HepG2 (cell line): ENCODE measurements around the gene VEPH1. TPM values are rescaled to one million over a fixed set of nuclear protein-coding genes. Genes with fewer than 3 reads are reported as not detected.

Experiments
- ATAC-seq: fragments of 200-7000 bp; cut with Tn5 transposase; 3 replicates; pipeline ENCODE4 v1.9.1; 2020; ENCODE audit warnings: mild to moderate bottlenecking, moderate library complexity
- BruUV-seq: library from RNA; stranded (reverse); fragments of 400-500 nt; replicated peaks from 2 replicates; lab custom pipeline; 2021; lab: Mats Ljungman, UMichigan
- CTCF ChIA-PET: fragments of 300-600 bp; formaldehyde crosslinking; extraction: SDS; loops from one replicate; lab custom pipeline; 2021; ENCODE audit warnings: low total read pairs, inconsistent platforms, low intra/inter-chr PET ratio; lab: Yijun Ruan, JAX
- POLR2A ChIA-PET: fragments of 350-600 bp; sonication (Branson Sonifier 250); formaldehyde crosslinking; loops from one replicate; lab custom pipeline; 2020; ENCODE audit warnings: antibody characterized with exemption, inconsistent platforms; lab: Yijun Ruan, JAX
- DNase-seq: peaks from one replicate; pipeline ENCODE4 v3.0.0-alpha.2; 2015; ENCODE audit warnings: low spot score
- FAIRE-seq: peaks from 3 replicates; lab custom pipeline; 2011; peaks lifted over from hg19 to GRCh38; lab: Jason Lieb, UNC
- H2AFZ ChIP-seq: one replicate; pipeline ENCODE4 v1.6.1; 2011; ENCODE audit warnings: low read length, inconsistent platforms
- H3K27ac ChIP-seq: fragments of 300-600 bp; 3 replicates; pipeline ENCODE4 v1.8.0; 2011; ENCODE audit warnings: mixed run types, mild to moderate bottlenecking, mixed read lengths, low read length, inconsistent platforms; ENCODE audit not compliant: insufficient read depth; ENCODE audit errors: extremely low read length
- H3K27me3 ChIP-seq, 2 experiments: fragments of 200-600 bp in 1 of 2; 2 replicates in 1 of 2; 3 replicates in 1 of 2; pipeline versions ENCODE4 v1.6.0 to v1.8.0; 2011; ENCODE audit warnings: low read length in 2 of 2, mild to moderate bottlenecking in 2 of 2, moderate library complexity in 2 of 2, inconsistent platforms in 1 of 2; ENCODE audit not compliant: insufficient read depth in 2 of 2, control insufficient read depth in 1 of 2
- H3K36me3 ChIP-seq, 2 experiments: fragments of 200-600 bp in 1 of 2; replicated peaks in 1 of 2; 2 replicates in 1 of 2; 3 replicates in 1 of 2; pipeline versions ENCODE4 v1.5.1 to v1.8.0; 2011; ENCODE audit warnings: low read length in 2 of 2, inconsistent platforms in 1 of 2; ENCODE audit not compliant: insufficient read depth in 2 of 2, control insufficient read depth in 1 of 2
- H3K4me1 ChIP-seq: 2 replicates; pipeline ENCODE4 v1.5.1; 2012; ENCODE audit warnings: low read length, inconsistent platforms; ENCODE audit not compliant: insufficient read depth
- H3K4me2 ChIP-seq: 2 replicates; pipeline ENCODE4 v1.6.0; 2011; ENCODE audit warnings: low read depth, low read length, inconsistent platforms
- H3K4me3 ChIP-seq, 3 experiments: fragments of 200-600 bp in 1 of 3; sonication (generic), shearing (Covaris generic) in 1 of 3; replicated peaks in 1 of 3; 2 replicates each; pipeline ENCODE4 v1.5.1; 2011 to 2016; ENCODE audit warnings: low read length in 3 of 3, inconsistent platforms in 2 of 3, low read depth in 2 of 3, mild to moderate bottlenecking in 2 of 3, control low read depth in 1 of 3, mixed read lengths in 1 of 3; ENCODE audit not compliant: insufficient read depth in 1 of 3
- H3K79me2 ChIP-seq: one replicate; pipeline ENCODE4 v1.6.1; 2011; ENCODE audit warnings: low read length, inconsistent platforms; ENCODE audit not compliant: insufficient read depth
- H3K9ac ChIP-seq: 2 replicates; pipeline ENCODE4 v1.6.0; 2011; ENCODE audit warnings: mild to moderate bottlenecking, low read depth, low read length, inconsistent platforms; ENCODE audit not compliant: insufficient read depth
- H3K9me3 ChIP-seq: 2 replicates; pipeline ENCODE4 v1.5.1; 2012; ENCODE audit warnings: mild to moderate bottlenecking, low read length
- H4K20me1 ChIP-seq: 2 replicates; pipeline ENCODE4 v1.6.0; 2011; ENCODE audit warnings: inconsistent platforms, mild to moderate bottlenecking, low read length, moderate library complexity; ENCODE audit not compliant: insufficient read depth
- BHLHE40 ChIP-seq: IDR thresholded peaks from 2 replicates; pipeline ENCODE4 v1.6.1; 2011; ENCODE audit warnings: low read length, improper control_type of control experiment
- KAT8 ChIP-seq: IDR thresholded peaks from 2 replicates; pipeline ENCODE4 v1.6.1; 2016; ENCODE audit warnings: missing genetic modification reagents, missing compliant biosample characterization
- PHB2 ChIP-seq: fragments of 450-650 bp; IDR thresholded peaks from 2 replicates; pipeline ENCODE4 v1.6.1; 2018; ENCODE audit not compliant: partially characterized antibody
- TBP ChIP-seq: sonication (generic); formaldehyde crosslinking; IDR thresholded peaks from 2 replicates; pipeline ENCODE4 v1.5.0; 2020; ENCODE audit warnings: missing genetic modification reagents
- ZFY ChIP-seq: sonication (generic); formaldehyde crosslinking; IDR thresholded peaks from 2 replicates; pipeline ENCODE4 v1.4.0; 2020; ENCODE audit warnings: missing genetic modification reagents
- ZNF430 ChIP-seq: sonication (generic); formaldehyde crosslinking; IDR thresholded peaks from 2 replicates; pipeline ENCODE4 v1.9.0; 2021; ENCODE audit warnings: mild to moderate bottlenecking, missing genetic modification reagents
- ZNF746 ChIP-seq: sonication (generic); formaldehyde crosslinking; IDR thresholded peaks from 2 replicates; pipeline ENCODE4 v1.8.0; 2022; ENCODE audit warnings: mild to moderate bottlenecking, missing genetic modification reagents
- WGBS: methylation state at CpG from one replicate; pipeline ENCODE4 v1.1.6; 2017; ENCODE audit warnings: low lambda C conversion rate; 5-methylcytosine and 5-hydroxymethylcytosine counted together
- in situ Hi-C: cut with HindIII; loops from 2 replicates; pipeline ENCODE4 v1.10.0; 2017; ENCODE audit warnings: low pct_unique_long_range_greater_than_20kb; ENCODE audit not compliant: extremely low pct_ligation_motif_present
- intact Hi-C: fragments of 100-400 bp; cut with micrococcal nuclease; formaldehyde crosslinking; loops from one replicate; pipeline ENCODE4 v1.10.0; 2022; ENCODE audit not compliant: unreplicated experiment
- polyA plus RNA-seq, 8 experiments: library from polyadenylated mRNA; depleted of rRNA in 3 of 8; stranded (reverse) in 7 of 8; unstranded in 1 of 8; fragments of >200 nt; fragmentation: Illumina TruSeq in 4 of 8; extraction: Trizol in 4 of 8; gene quantifications; 2 replicates each; pipeline versions ENCODE4 v1.2.1 to v1.2.3, GENCODE V29; 2011 to 2016; ENCODE audit warnings: low read depth in 4 of 8, missing spikeins in 1 of 8, mixed read lengths in 1 of 8; ENCODE audit not compliant: insufficient read depth in 1 of 8
- total RNA-seq, 5 experiments: library from RNA; depleted of rRNA; stranded (reverse); fragments of >200 nt; fragmentation: Illumina TruSeq; extraction: Trizol; gene quantifications; 2 replicates each; pipeline ENCODE4 v1.2.3, GENCODE V29; 2016; ENCODE audit warnings: low read depth in 1 of 5
- TF ChIP-seq, protein P1 (sequence below): sonication (generic); formaldehyde crosslinking; IDR thresholded peaks from 2 replicates; pipeline ENCODE4 v1.4.0; 2020; ENCODE audit warnings: missing genetic modification reagents, borderline replicate concordance
- TF ChIP-seq, protein P2 (sequence below): IDR thresholded peaks from 2 replicates; pipeline ENCODE4 v1.6.1; 2012; ENCODE audit warnings: low read depth, low read length, improper control_type of control experiment

The VEPH1 gene
- total and polyA plus RNA-seq, 2 of the 13 experiments (the other 11 are each of a cell fraction or from before 2014, with no cell fraction given): not detected

DNA sequence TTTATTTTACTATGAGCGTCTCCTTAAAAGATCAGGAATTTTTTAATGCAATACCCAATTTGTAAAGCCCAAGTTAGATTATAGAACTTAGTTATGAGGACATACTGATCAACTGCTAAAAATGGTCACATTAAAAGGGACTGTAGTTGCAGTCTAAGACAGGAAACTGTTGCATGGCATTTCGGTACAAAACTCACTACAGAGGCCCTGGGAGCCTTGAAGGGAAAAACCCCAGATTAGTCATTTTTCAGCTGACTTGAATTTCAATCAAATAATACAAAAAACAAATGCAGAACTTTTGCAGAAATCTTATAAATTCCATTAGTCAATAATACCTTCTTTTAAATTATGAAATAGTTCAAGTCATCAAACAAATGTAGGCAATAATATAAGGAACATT is 73.5 kb downstream of the VEPH1 start:
- no peak for DNase-seq
- Histone ChIP-seq H3K9ac (no peak overlapping the region), H3K27ac (no peak overlapping the region), H3K36me3 (no peaks in the 10 kb centered on the region), H4K20me1 (no peaks in the 10 kb centered on the region), H3K4me1 (no peaks in the 10 kb centered on the region), H3K27me3 (no peaks in the 10 kb centered on the region), H3K4me3 (no peak overlapping the region), H3K9me3 (no peaks in the 10 kb centered on the region), H3K4me2 (no peak overlapping the region), H3K79me2 (no peaks in the 10 kb centered on the region), H2AFZ (no peak overlapping the region)
- no peak for FAIRE-seq
- intact Hi-C loops (no loop called here), in situ Hi-C loops (no loop called here)
- no peak for ATAC-seq
- POLR2A ChIA-PET: no interaction called here
- BruUV-seq: no TSS peak
- TF ChIP-seq, protein P1, sequence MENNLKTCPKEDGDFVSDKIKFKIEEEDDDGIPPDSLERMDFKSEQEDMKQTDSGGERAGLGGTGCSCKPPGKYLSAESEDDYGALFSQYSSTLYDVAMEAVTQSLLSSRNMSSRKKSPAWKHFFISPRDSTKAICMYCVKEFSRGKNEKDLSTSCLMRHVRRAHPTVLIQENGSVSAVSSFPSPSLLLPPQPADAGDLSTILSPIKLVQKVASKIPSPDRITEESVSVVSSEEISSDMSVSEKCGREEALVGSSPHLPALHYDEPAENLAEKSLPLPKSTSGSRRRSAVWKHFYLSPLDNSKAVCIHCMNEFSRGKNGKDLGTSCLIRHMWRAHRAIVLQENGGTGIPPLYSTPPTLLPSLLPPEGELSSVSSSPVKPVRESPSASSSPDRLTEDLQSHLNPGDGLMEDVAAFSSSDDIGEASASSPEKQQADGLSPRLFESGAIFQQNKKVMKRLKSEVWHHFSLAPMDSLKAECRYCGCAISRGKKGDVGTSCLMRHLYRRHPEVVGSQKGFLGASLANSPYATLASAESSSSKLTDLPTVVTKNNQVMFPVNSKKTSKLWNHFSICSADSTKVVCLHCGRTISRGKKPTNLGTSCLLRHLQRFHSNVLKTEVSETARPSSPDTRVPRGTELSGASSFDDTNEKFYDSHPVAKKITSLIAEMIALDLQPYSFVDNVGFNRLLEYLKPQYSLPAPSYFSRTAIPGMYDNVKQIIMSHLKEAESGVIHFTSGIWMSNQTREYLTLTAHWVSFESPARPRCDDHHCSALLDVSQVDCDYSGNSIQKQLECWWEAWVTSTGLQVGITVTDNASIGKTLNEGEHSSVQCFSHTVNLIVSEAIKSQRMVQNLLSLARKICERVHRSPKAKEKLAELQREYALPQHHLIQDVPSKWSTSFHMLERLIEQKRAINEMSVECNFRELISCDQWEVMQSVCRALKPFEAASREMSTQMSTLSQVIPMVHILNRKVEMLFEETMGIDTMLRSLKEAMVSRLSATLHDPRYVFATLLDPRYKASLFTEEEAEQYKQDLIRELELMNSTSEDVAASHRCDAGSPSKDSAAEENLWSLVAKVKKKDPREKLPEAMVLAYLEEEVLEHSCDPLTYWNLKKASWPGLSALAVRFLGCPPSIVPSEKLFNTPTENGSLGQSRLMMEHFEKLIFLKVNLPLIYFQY (CRISPR knock-in tag): no peak
- TF ChIP-seq KAT8 (no peak), ZFY (CRISPR knock-in tag) (no peak), TBP (CRISPR knock-in tag) (no peak)
- 0% methylated on average over 2 of the region's 2 CpGs for WGBS
- CTCF ChIA-PET: no interaction called here

- ChIA-PET POLR2A (no interaction called here), CTCF (no interaction called here)
- DNase-seq: no peak
- WGBS: 3% methylated on average over 1 of the region's 1 CpG
- no peak for FAIRE-seq
- H3K79me2 ChIP-seq: no peaks in the 10 kb centered on the region
- no peak for ATAC-seq
- no peaks in the 10 kb centered on the region for H4K20me1 ChIP-seq
- no peaks in the 10 kb centered on the region for H3K4me1 ChIP-seq
- no peak overlapping the region for H3K27ac ChIP-seq
- no peak overlapping the region for H2AFZ ChIP-seq
- no peaks in the 10 kb centered on the region for H3K36me3 ChIP-seq
- H3K4me2 ChIP-seq: no peak overlapping the region
- no peaks in the 10 kb centered on the region for H3K9me3 ChIP-seq
- no peak overlapping the region for H3K4me3 ChIP-seq
- intact Hi-C loops: no loop called here
- no peak for TF ChIP-seq PHB2
- TF ChIP-seq ZNF746 (CRISPR knock-in tag): no peak
- TF ChIP-seq, protein P2, sequence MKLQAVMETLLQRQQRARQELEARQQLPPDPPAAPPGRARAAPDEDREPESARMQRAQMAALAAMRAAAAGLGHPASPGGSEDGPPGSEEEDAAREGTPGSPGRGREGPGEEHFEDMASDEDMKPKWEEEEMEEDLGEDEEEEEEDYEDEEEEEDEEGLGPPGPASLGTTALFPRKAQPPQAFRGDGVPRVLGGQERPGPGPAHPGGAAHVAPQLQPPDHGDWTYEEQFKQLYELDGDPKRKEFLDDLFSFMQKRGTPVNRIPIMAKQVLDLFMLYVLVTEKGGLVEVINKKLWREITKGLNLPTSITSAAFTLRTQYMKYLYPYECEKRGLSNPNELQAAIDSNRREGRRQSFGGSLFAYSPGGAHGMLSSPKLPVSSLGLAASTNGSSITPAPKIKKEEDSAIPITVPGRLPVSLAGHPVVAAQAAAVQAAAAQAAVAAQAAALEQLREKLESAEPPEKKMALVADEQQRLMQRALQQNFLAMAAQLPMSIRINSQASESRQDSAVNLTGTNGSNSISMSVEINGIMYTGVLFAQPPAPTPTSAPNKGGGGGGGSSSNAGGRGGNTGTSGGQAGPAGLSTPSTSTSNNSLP: no peak
- no peak for TF ChIP-seq ZNF430 (CRISPR knock-in tag)
- no peak for TF ChIP-seq BHLHE40
- TF ChIP-seq, all 625 proteins: peak for 0
- Histone ChIP-seq H3K9ac (no peak overlapping the region), H3K27me3 (no peaks in the 10 kb centered on the region)
- in situ Hi-C loops: no loop called here
- no TSS peak for BruUV-seq
Measured at GRCh38 chr3:157428853-157429252, 74.4 kb downstream of the VEPH1 start.
